K562 (cell line): ENCODE measurements around the gene CYSTM1. TPM values are rescaled to one million over a fixed set of nuclear protein-coding genes. Genes with fewer than 3 reads are reported as not detected.

Experiments
- ATAC-seq: fragments of 200-7000 bp; cut with Tn5 transposase; 3 replicates; pipeline ENCODE4 v1.9.1; 2020; ENCODE audit warnings: moderate library complexity
- BruUV-seq: library from RNA; stranded (reverse); fragments of 400-500 nt; replicated peaks from 2 replicates; lab custom pipeline; 2021; lab: Mats Ljungman, UMichigan
- CTCF ChIA-PET: fragments of 300-600 bp; formaldehyde crosslinking; extraction: SDS; loops from one replicate; lab custom pipeline; 2021; ENCODE audit warnings: low intra/inter-chr PET ratio; lab: Yijun Ruan, JAX
- POLR2A ChIA-PET: fragments of 300-600, 350-650 bp; sonication (Branson Sonifier 250); formaldehyde crosslinking; extraction: SDS; loops from one replicate; lab custom pipeline; 2021; ENCODE audit warnings: antibody characterized with exemption, inconsistent platforms; lab: Yijun Ruan, JAX
- DNase-seq, 4 experiments: peaks; one replicate each; pipeline versions ENCODE4 v3.0.0 to v3.0.0-alpha.2; 2011 to 2018; ENCODE audit warnings: low spot score in 3 of 4, mixed read lengths in 3 of 4; ENCODE audit errors: extremely low read depth in 1 of 4
- FAIRE-seq: peaks from 2 replicates; lab custom pipeline; 2011; peaks lifted over from hg19 to GRCh38; lab: Jason Lieb, UNC
- H2AFZ ChIP-seq: 2 replicates; pipeline ENCODE4 v1.6.0; 2011; ENCODE audit warnings: low read depth, low read length, control low read depth, inconsistent platforms
- H3K27ac ChIP-seq: fragments of 200-600 bp; 3 replicates; pipeline ENCODE4 v1.8.0; 2011; ENCODE audit warnings: low read depth, mild to moderate bottlenecking, control low read depth, inconsistent platforms, low read length, moderate library complexity, mixed read lengths; ENCODE audit errors: extremely low read depth
- H3K27me3 ChIP-seq, 2 experiments: fragments of 300-600 bp in 1 of 2; 2 replicates in 1 of 2; 3 replicates in 1 of 2; pipeline versions ENCODE4 v1.6.0 to v1.8.0; 2011; ENCODE audit warnings: inconsistent platforms in 2 of 2, low read length in 2 of 2, mild to moderate bottlenecking in 1 of 2, mixed read lengths in 1 of 2, moderate library complexity in 1 of 2; ENCODE audit not compliant: control insufficient read depth in 2 of 2, insufficient read depth in 2 of 2
- H3K36me3 ChIP-seq: fragments of 300-600 bp; 3 replicates; pipeline ENCODE4 v1.8.0; 2011; ENCODE audit warnings: mild to moderate bottlenecking, low read length, inconsistent platforms; ENCODE audit not compliant: control insufficient read depth, insufficient read depth
- H3K4me1 ChIP-seq, 2 experiments: fragments of 200-600 bp in 1 of 2; replicated peaks in 1 of 2; 2 replicates in 1 of 2; 3 replicates in 1 of 2; pipeline versions ENCODE4 v1.5.1 to v1.8.0; 2011; ENCODE audit warnings: inconsistent platforms in 2 of 2, low read length in 2 of 2, mild to moderate bottlenecking in 1 of 2, mixed read lengths in 1 of 2, moderate library complexity in 1 of 2; ENCODE audit not compliant: control insufficient read depth in 2 of 2, insufficient read depth in 2 of 2
- H3K4me2 ChIP-seq: 2 replicates; pipeline ENCODE4 v1.6.1; 2011; ENCODE audit warnings: low read length, control low read depth, inconsistent platforms, mixed read lengths; ENCODE audit not compliant: insufficient read depth
- H3K4me3 ChIP-seq: fragments of 200-600 bp; sonication (generic), shearing (Covaris generic); 2 replicates; pipeline ENCODE4 v1.5.1; 2016; ENCODE audit warnings: control low read depth, inconsistent platforms
- H3K79me2 ChIP-seq: fragments of 200-600 bp; 3 replicates; pipeline ENCODE4 v1.8.0; 2011; ENCODE audit warnings: low read length, inconsistent platforms; ENCODE audit not compliant: control insufficient read depth, insufficient read depth
- H3K9ac ChIP-seq, 2 experiments: 2 replicates each; pipeline versions ENCODE4 v1.6.0 to v1.6.1; 2011; ENCODE audit warnings: low read depth in 2 of 2, low read length in 2 of 2, control low read depth in 1 of 2, inconsistent platforms in 1 of 2, mild to moderate bottlenecking in 1 of 2, mixed read lengths in 1 of 2; ENCODE audit not compliant: insufficient read depth in 1 of 2
- H3K9me1 ChIP-seq: one replicate; pipeline ENCODE4 v1.6.0; 2011; ENCODE audit warnings: inconsistent platforms, mild to moderate bottlenecking, low read length, moderate library complexity; ENCODE audit not compliant: control insufficient read depth, insufficient read depth
- H3K9me3 ChIP-seq: replicated peaks from 2 replicates; pipeline ENCODE4 v1.5.1; 2011; ENCODE audit warnings: low read depth, low read length, inconsistent platforms; ENCODE audit not compliant: control insufficient read depth, insufficient read depth
- H4K20me1 ChIP-seq: replicated peaks from 2 replicates; pipeline ENCODE4 v1.6.1; 2011; ENCODE audit warnings: low read length, inconsistent platforms, mixed read lengths; ENCODE audit not compliant: control insufficient read depth, insufficient read depth
- CTCF ChIP-seq, 3 experiments: IDR thresholded peaks in 2 of 3; conservative IDR thresholded peaks in 1 of 3; 2 replicates each; pipeline ENCODE4 v1.5.1; 2011 to 2012; ENCODE audit warnings: low read length in 3 of 3, mild to moderate bottlenecking in 3 of 3, control low read depth in 2 of 3, improper control_type of control experiment in 1 of 3, inconsistent platforms in 1 of 3, low read depth in 1 of 3, mixed read lengths in 1 of 3, moderate library complexity in 1 of 3; ENCODE audit not compliant: insufficient read depth in 2 of 3
- EP400 ChIP-seq: fragments of 450-650 bp; IDR thresholded peaks from 2 replicates; pipeline ENCODE4 v1.6.1; 2017; ENCODE audit warnings: antibody characterized with exemption, mild to moderate bottlenecking, moderate library complexity
- RAD21 ChIP-seq, 2 experiments: fragments of 250-450 bp in 1 of 2; fragments of 450-650 bp in 1 of 2; sonication (Bioruptor Pico) in 1 of 2; formaldehyde crosslinking in 1 of 2; IDR thresholded peaks in 1 of 2; conservative IDR thresholded peaks in 1 of 2; 2 replicates each; pipeline versions ENCODE4 v1.4.0 to v1.8.0; 2020 to 2022; ENCODE audit warnings: mild to moderate bottlenecking in 2 of 2, moderate library complexity in 1 of 2
- WGBS: fragments of 100-300 bp; shearing (Covaris generic); methylation state at CpG from one replicate; pipeline ENCODE4 v1.1.6; 2016; ENCODE audit warnings: low coverage, mixed read lengths; ENCODE audit not compliant: insufficient coverage; ENCODE audit errors: missing lambda C conversion rate; 5-methylcytosine and 5-hydroxymethylcytosine counted together
- in situ Hi-C: fragments of 300-500 bp; cut with MboI; formaldehyde crosslinking; loops from 4 replicates; pipeline ENCODE4 v1.15.0; 2018; ENCODE audit warnings: inconsistent platforms, mixed read lengths
- intact Hi-C: fragments of 100-400 bp; cut with micrococcal nuclease; formaldehyde crosslinking; loops from 2 replicates; pipeline ENCODE4 v1.14.2; 2022
- polyA plus RNA-seq, 8 experiments: library from polyadenylated mRNA; depleted of rRNA in 4 of 8; stranded (reverse) in 5 of 8; unstranded in 3 of 8; fragments of >200 nt; fragmentation: Nextera tagmentation in 2 of 8; fragmentation: Illumina TruSeq in 1 of 8; extraction: Ambion mirVana in 2 of 8; extraction: Trizol in 1 of 8; gene quantifications; 2 replicates each; pipeline versions ENCODE4 v1.2.1 to v1.2.3, GENCODE V29; 2011 to 2014; ENCODE audit warnings: inconsistent platforms in 1 of 8, missing spikeins in 1 of 8
- total RNA-seq, 7 experiments: library from RNA; depleted of rRNA in 6 of 7; stranded (reverse); fragments of >200 nt in 6 of 7; fragmentation: Illumina TruSeq in 2 of 7; extraction: Trizol in 2 of 7; gene quantifications; 2 replicates each; pipeline versions ENCODE4 v1.2.1 to v1.2.3, GENCODE V29; 2011 to 2021; ENCODE audit warnings: low replicate concordance in 1 of 7

Gene CYSTM1
- total and polyA plus RNA-seq, 9 of the 15 experiments (the other 6 are each of a cell fraction or from before 2014, with no cell fraction given) = 76.1 to 422 (median 108) TPM

- Histone ChIP-seq H3K27ac (no peak overlapping the region), H4K20me1 (no peaks in the 10 kb centered on the region), H3K9me3 (no peaks in the 10 kb centered on the region; the same call in 1 of the 2 replicates), H3K36me3 (no peaks in the 10 kb centered on the region), H2AFZ (no peak overlapping the region), H3K9me1 (no peaks in the 10 kb centered on the region), H3K79me2 (no peaks in the 10 kb centered on the region), H3K4me3 (no peak overlapping the region), H3K4me1 (no peaks in the 10 kb centered on the region; a peak in 1 of 5 replicates), H3K27me3 (peaks cover 2 to 3% of the 10 kb centered on the region in 2 experiments; a peak in 2 of 5 replicates), H3K9ac (no peak overlapping the region), H3K4me2 (no peak overlapping the region)
- in situ Hi-C loops (no loop called here), intact Hi-C loops (no loop called here)
- TF ChIP-seq EP400 (no peak), RAD21 (CRISPR knock-in tag; conservative IDR thresholded peaks at IDR 0.05 in 1 of 2, IDR thresholded peaks at IDR 0.05 in 1 of 2) (peak in 1 of 2 experiments; percentile 39; a peak in 2 of 4 replicates), CTCF (IDR thresholded peaks at IDR 0.05 in 2 of 3, conservative IDR thresholded peaks at IDR 0.05 in 1 of 3; ENCODE audit: insufficient read depth in 2 of 3, low read depth in 1 of 3, low read length in 3 of 3) (peak in 1 of 3 experiments; percentile 24; a peak in 1 of 6 replicates)
- no TSS peak for BruUV-seq
- DNase-seq (no peak), ATAC-seq (peak; percentile 32; the same call in 1 of the 3 replicates), FAIRE-seq (no peak)
- 11% methylated on average over 4 of the region's 4 CpGs for WGBS
- CTCF ChIA-PET = interaction anchor here (1.7 kb wide), 1 partner anchor 60 kb away, joined by 5 read pairs; no protein-coding TSS in a partner anchor
- POLR2A ChIA-PET = interaction anchor here (0.7 to 1.7 kb wide), 5 partner anchors 10 to 225 kb away, joined by 3 to 7 read pairs (median 3); no protein-coding TSS in a partner anchor
These were observed 41.3 kb upstream of the CYSTM1 start for GRCh38 chr5:140133514-140134167.
